Smooth muscle cell (in vitro differentiated cells): ENCODE results near the gene OR9A2. TPM values are rescaled to one million over a fixed set of nuclear protein-coding genes. Genes with fewer than 3 reads are reported as not detected.
A peak's percentile ranks its signal among the peaks of the same experiment; 100 is the strongest.

ENCODE experiments used
- DNase-seq: peaks from one replicate; lab custom pipeline; 2025; ENCODE audit not compliant: unreplicated experiment; lab: John Stamatoyannopoulos, UW
- H2AFZ ChIP-seq: fragments of 200-600 bp; sonication (generic); 2 replicates; pipeline ENCODE4 v1.6.0; 2016; ENCODE audit warnings: antibody characterized with exemption, low read depth, mild to moderate bottlenecking
- H3F3A ChIP-seq: fragments of 200-600 bp; sonication (generic); 2 replicates; pipeline ENCODE4 v1.6.0; 2017; ENCODE audit warnings: antibody characterized with exemption, low read depth
- H3K27ac ChIP-seq: fragments of 200-600 bp; sonication (generic); 2 replicates; pipeline ENCODE4 v1.5.1; 2016; ENCODE audit warnings: low read depth, mild to moderate bottlenecking
- H3K27me3 ChIP-seq: fragments of 200-600 bp; sonication (generic); 2 replicates; pipeline ENCODE4 v1.6.1; 2016; ENCODE audit warnings: low read depth, mild to moderate bottlenecking
- H3K36me3 ChIP-seq: fragments of 200-600 bp; sonication (generic); 2 replicates; pipeline ENCODE4 v1.5.1; 2016; ENCODE audit warnings: low read depth
- H3K4me1 ChIP-seq: fragments of 200-600 bp; sonication (generic); 2 replicates; pipeline ENCODE4 v1.5.1; 2016; ENCODE audit warnings: low read depth
- H3K4me2 ChIP-seq: fragments of 200-600 bp; sonication (generic); 2 replicates; pipeline ENCODE4 v1.6.0; 2016; ENCODE audit warnings: mild to moderate bottlenecking
- H3K4me3 ChIP-seq: fragments of 200-600 bp; sonication (generic); 2 replicates; pipeline ENCODE4 v1.5.1; 2016; ENCODE audit warnings: mild to moderate bottlenecking
- H3K79me2 ChIP-seq: fragments of 200-600 bp; sonication (generic); 2 replicates; pipeline ENCODE4 v1.6.0; 2016; ENCODE audit warnings: low read depth, mild to moderate bottlenecking
- H3K9ac ChIP-seq: fragments of 200-600 bp; sonication (generic); 2 replicates; pipeline ENCODE4 v1.6.0; 2016; ENCODE audit warnings: low read depth
- H3K9me3 ChIP-seq: fragments of 200-600 bp; sonication (generic); replicated peaks from 2 replicates; pipeline ENCODE4 v1.5.1; 2016; ENCODE audit warnings: low read depth
- H4K20me1 ChIP-seq: fragments of 200-600 bp; sonication (generic); 2 replicates; pipeline ENCODE4 v1.6.0; 2016; ENCODE audit warnings: low read depth
- WGBS: methylation state at CpG from one replicate; pipeline ENCODE4 v1.1.7; 2016; ENCODE audit warnings: low lambda C conversion rate; 5-methylcytosine and 5-hydroxymethylcytosine counted together
- polyA plus RNA-seq: library from polyadenylated mRNA; unstranded; fragments of >200 nt; fragmentation: Nextera tagmentation; extraction: Ambion mirVana; gene quantifications from 2 replicates; pipeline ENCODE4 v1.2.1, GENCODE V29; 2016
- total RNA-seq: library from RNA; depleted of rRNA; stranded (reverse); fragments of >200 nt; gene quantifications from 2 replicates; pipeline ENCODE4 v1.2.3, GENCODE V29; 2014
- TF ChIP-seq, protein P1 (sequence below): fragments of 200-600 bp; sonication (generic); IDR thresholded peaks from 2 replicates; pipeline ENCODE4 v1.5.1; 2017; ENCODE audit warnings: borderline replicate concordance, mild to moderate bottlenecking, antibody characterized with exemption; ENCODE audit not compliant: insufficient read depth, poor library complexity, severe bottlenecking

The OR9A2 gene
- total and polyA plus RNA-seq, 2 experiments from 2014 or later = 0.45 TPM; not detected in 1

DNA sequence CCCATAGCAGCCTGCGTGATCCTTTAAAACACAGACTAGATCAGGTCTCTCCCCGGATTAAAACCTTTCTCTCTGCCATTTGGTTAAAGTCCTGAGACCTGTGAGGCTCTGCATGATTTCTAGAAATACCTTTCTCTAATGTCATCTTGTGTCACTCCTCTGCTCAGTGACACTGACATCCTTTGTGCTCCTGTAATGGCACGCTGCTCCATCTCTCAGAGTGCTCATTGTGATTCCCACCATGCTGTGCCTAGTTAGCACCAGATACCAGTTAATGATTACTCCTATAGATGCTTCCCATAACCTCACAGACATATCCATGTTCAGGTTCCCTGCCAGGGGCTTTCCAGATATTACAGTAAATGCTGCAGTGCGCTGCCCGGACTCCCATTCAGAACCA, 11.7 kb upstream of the OR9A2 start:
- no peaks in the 10 kb centered on the region for H4K20me1 ChIP-seq
- H2AFZ ChIP-seq = no peak overlapping the region
- H3K27ac ChIP-seq = no peak overlapping the region
- peaks cover 10% of the 10 kb centered on the region for H3F3A ChIP-seq
- no peak for DNase-seq
- H3K36me3 ChIP-seq = no peaks in the 10 kb centered on the region
- no peaks in the 10 kb centered on the region for H3K9me3 ChIP-seq
- H3K4me1 ChIP-seq = peaks cover 14% of the 10 kb centered on the region
- no peak overlapping the region for H3K9ac ChIP-seq
- TF ChIP-seq, protein P1, sequence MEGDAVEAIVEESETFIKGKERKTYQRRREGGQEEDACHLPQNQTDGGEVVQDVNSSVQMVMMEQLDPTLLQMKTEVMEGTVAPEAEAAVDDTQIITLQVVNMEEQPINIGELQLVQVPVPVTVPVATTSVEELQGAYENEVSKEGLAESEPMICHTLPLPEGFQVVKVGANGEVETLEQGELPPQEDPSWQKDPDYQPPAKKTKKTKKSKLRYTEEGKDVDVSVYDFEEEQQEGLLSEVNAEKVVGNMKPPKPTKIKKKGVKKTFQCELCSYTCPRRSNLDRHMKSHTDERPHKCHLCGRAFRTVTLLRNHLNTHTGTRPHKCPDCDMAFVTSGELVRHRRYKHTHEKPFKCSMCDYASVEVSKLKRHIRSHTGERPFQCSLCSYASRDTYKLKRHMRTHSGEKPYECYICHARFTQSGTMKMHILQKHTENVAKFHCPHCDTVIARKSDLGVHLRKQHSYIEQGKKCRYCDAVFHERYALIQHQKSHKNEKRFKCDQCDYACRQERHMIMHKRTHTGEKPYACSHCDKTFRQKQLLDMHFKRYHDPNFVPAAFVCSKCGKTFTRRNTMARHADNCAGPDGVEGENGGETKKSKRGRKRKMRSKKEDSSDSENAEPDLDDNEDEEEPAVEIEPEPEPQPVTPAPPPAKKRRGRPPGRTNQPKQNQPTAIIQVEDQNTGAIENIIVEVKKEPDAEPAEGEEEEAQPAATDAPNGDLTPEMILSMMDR = no peak
- WGBS = 94% methylated on average over 5 of the region's 5 CpGs
- H3K4me3 ChIP-seq = no peak overlapping the region
- H3K79me2 ChIP-seq = no peaks in the 10 kb centered on the region
- H3K27me3 ChIP-seq = no peaks in the 10 kb centered on the region
- H3K4me2 ChIP-seq = no peak overlapping the region

DNA sequence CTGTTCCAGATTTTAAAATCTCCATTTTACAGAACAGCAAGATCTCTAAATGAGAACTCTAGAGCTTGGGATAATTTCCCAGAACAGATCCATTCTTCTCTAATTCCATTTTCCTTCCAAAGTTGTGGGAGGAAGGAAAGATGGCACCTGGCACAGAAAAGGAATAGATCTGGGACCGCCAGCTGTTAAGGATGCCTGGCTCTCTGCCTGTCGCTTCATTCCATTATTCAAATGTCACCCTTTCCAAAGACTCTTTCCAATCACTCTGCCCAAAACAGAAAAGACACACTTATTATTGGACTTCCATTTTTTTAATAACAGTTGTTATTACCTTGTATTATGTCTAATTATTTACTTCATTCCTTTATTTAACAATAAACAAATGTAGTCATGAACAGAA, 751 bp upstream of the OR9A2 start:
- Histone ChIP-seq H3K4me3 (no peak overlapping the region), H3K4me1 (no peaks in the 10 kb centered on the region), H3K36me3 (no peaks in the 10 kb centered on the region), H3F3A (no peaks in the 10 kb centered on the region), H3K4me2 (no peak overlapping the region), H3K79me2 (no peaks in the 10 kb centered on the region), H3K27ac (no peak overlapping the region), H2AFZ (no peak overlapping the region), H3K9ac (no peak overlapping the region), H4K20me1 (no peaks in the 10 kb centered on the region), H3K9me3 (no peaks in the 10 kb centered on the region), H3K27me3 (peaks cover 4% of the 10 kb centered on the region)
- 98% methylated on average over 2 of the region's 2 CpGs for WGBS
- TF ChIP-seq, protein P1 = no peak
- DNase-seq = no peak

DNA sequence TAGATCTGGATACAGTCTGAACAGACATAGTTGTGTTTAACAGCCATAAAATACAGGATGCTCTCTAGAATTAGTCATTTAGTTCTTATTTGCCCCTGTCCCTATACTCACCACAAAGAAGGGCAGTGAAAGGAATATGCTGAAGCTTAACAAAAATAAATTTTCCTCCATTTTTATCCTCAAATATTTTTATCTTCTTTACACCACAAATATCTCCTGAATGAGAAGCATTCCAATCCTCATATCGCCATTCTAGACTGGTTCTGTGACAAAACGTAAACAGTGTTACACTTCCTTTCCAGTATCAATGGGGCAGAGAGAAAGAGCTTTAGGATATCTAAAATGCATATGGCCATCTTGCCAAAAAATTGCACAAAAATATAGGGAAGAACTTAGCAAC, 1.6 kb downstream of the OR9A2 start:
- Histone ChIP-seq H3K79me2 (no peaks in the 10 kb centered on the region), H3F3A (no peaks in the 10 kb centered on the region), H4K20me1 (no peaks in the 10 kb centered on the region), H3K4me2 (peak overlapping the region; percentile 17), H3K4me3 (no peak overlapping the region), H3K4me1 (no peaks in the 10 kb centered on the region), H3K27me3 (peaks cover 4% of the 10 kb centered on the region), H3K9ac (no peak overlapping the region), H2AFZ (no peak overlapping the region), H3K36me3 (no peaks in the 10 kb centered on the region), H3K27ac (no peak overlapping the region), H3K9me3 (no peaks in the 10 kb centered on the region)
- TF ChIP-seq, protein P1 = no peak
- no peak for DNase-seq
- 37% methylated on average over 2 of the region's 2 CpGs for WGBS

DNA sequence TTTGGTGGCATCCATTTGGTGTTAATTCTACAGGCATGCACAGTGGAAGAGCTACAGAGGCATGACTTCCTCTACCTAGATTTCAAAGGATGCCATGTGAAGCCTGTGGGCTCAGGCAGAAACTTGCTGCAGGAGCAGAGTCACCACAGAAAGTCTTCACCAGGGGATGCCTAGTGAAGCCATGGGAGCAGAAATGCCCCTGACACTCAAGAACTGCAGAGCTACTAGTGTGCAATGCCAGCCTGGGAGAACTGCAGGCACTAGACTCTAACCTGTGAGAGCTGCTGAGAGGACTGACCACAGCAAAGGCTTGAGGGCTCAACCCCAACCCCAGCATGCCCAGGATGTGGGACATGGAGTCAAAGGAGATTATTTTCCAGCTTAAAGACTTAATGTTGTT, 3.9 kb downstream of the OR9A2 start:
- Histone ChIP-seq H3K36me3 (no peaks in the 10 kb centered on the region), H3K4me3 (no peak overlapping the region), H4K20me1 (no peaks in the 10 kb centered on the region), H3K9me3 (no peaks in the 10 kb centered on the region), H3K27me3 (no peaks in the 10 kb centered on the region), H3K4me2 (no peak overlapping the region), H3F3A (no peaks in the 10 kb centered on the region), H3K27ac (no peak overlapping the region), H2AFZ (no peak overlapping the region), H3K9ac (no peak overlapping the region), H3K4me1 (no peaks in the 10 kb centered on the region), H3K79me2 (no peaks in the 10 kb centered on the region)
- TF ChIP-seq, protein P1 = no peak
- no peak for DNase-seq
